ENCODE results near the gene SLC6A2. TPM values are rescaled to one million over a fixed set of nuclear protein-coding genes. Genes with fewer than 3 reads are reported as not detected.

SLC6A2 gene
- total and polyA plus RNA-seq, 9 of the 15 experiments (the other 6 are each of a cell fraction or from before 2014, with no cell fraction given): not detected

- Histone ChIP-seq H2AFZ (ENCODE audit: low read depth, low read length) (peak overlapping the region; percentile 79), H3K9me1 (ENCODE audit: control insufficient read depth, insufficient read depth, low read length) (no peaks in the 10 kb centered on the region), H4K20me1 (replicated peaks; ENCODE audit: control insufficient read depth, insufficient read depth, low read length) (no peaks in the 10 kb centered on the region), H3K79me2 (ENCODE audit: control insufficient read depth, insufficient read depth, low read length) (no peaks in the 10 kb centered on the region), H3K4me3 (no peak overlapping the region), H3K4me1 (replicated peaks in 1 of 2; ENCODE audit: control insufficient read depth in 2 of 2, insufficient read depth in 2 of 2, low read length in 2 of 2) (peaks cover 5 to 16% of the 10 kb centered on the region in 2 experiments; a peak in 3 of 5 replicates), H3K9ac (ENCODE audit: insufficient read depth in 1 of 2, low read depth in 2 of 2, low read length in 2 of 2) (no peak overlapping the region), H3K9me3 (replicated peaks; ENCODE audit: control insufficient read depth, insufficient read depth, low read depth, low read length) (no peaks in the 10 kb centered on the region), H3K27ac (ENCODE audit: extremely low read depth, low read depth, low read length) (peak overlapping the region; percentile 45; the same call in 1 of the 3 replicates), H3K36me3 (ENCODE audit: control insufficient read depth, insufficient read depth, low read length) (no peaks in the 10 kb centered on the region), H3K4me2 (ENCODE audit: insufficient read depth, low read length) (no peak overlapping the region), H3K27me3 (ENCODE audit: control insufficient read depth in 2 of 2, insufficient read depth in 2 of 2, low read length in 2 of 2) (0 out of 5 replicates have a peak, but pooled peaks cover 0 to 3% of the 10 kb centered on the region in 2 experiments)
- intact Hi-C loops (cut with micrococcal nuclease) (no loop called here), in situ Hi-C loops (cut with MboI) (no loop called here)
- no peak for ATAC-seq
- DNase-seq (ENCODE audit: extremely low read depth in 1 of 4, low spot score in 3 of 4): no peak
- ChIA-PET CTCF (ENCODE audit: low intra/inter-chr PET ratio) (no interaction called here), POLR2A (no interaction called here)
- 70% methylated on average over 3 of the region's 3 CpGs for WGBS (ENCODE audit: insufficient coverage, low coverage, missing lambda C conversion rate)
- no peak for TF ChIP-seq FOXK1 (CRISPR knock-in tag; IDR thresholded peaks at IDR 0.05; ENCODE audit: borderline replicate concordance)
- TF ChIP-seq ZNF395 (CRISPR knock-in tag; IDR thresholded peaks at IDR 0.05): peak; percentile 27; the same call in 1 of the 2 replicates
- BruUV-seq (replicated peaks): no TSS peak
- no peak for FAIRE-seq
Observed at GRCh38 chr16:55622272-55622671, 33.5 kb upstream of the SLC6A2 start.

GRCh38 chr16:55622930-55623561 is 32.7 kb upstream of the SLC6A2 start:
- Histone ChIP-seq H3K9me1 (ENCODE audit: control insufficient read depth, insufficient read depth, low read length) (no peaks in the 10 kb centered on the region), H4K20me1 (replicated peaks; ENCODE audit: control insufficient read depth, insufficient read depth, low read length) (no peaks in the 10 kb centered on the region), H3K9me3 (replicated peaks; ENCODE audit: control insufficient read depth, insufficient read depth, low read depth, low read length) (no peaks in the 10 kb centered on the region), H3K27ac (ENCODE audit: extremely low read depth, low read depth, low read length) (peak overlapping the region; percentile 45; the same call in 2 of the 3 replicates), H3K36me3 (ENCODE audit: control insufficient read depth, insufficient read depth, low read length) (no peaks in the 10 kb centered on the region), H3K27me3 (ENCODE audit: control insufficient read depth in 2 of 2, insufficient read depth in 2 of 2, low read length in 2 of 2) (0 out of 5 replicates have a peak, but pooled peaks cover 0 to 3% of the 10 kb centered on the region in 2 experiments), H3K4me3 (no peak overlapping the region), H3K79me2 (ENCODE audit: control insufficient read depth, insufficient read depth, low read length) (no peaks in the 10 kb centered on the region), H3K4me2 (ENCODE audit: insufficient read depth, low read length) (no peak overlapping the region), H2AFZ (ENCODE audit: low read depth, low read length) (peak overlapping the region; percentile 79), H3K9ac (ENCODE audit: insufficient read depth in 1 of 2, low read depth in 2 of 2, low read length in 2 of 2) (no peak overlapping the region), H3K4me1 (replicated peaks in 1 of 2; ENCODE audit: control insufficient read depth in 2 of 2, insufficient read depth in 2 of 2, low read length in 2 of 2) (peaks cover 5 to 16% of the 10 kb centered on the region in 2 experiments; a peak in 3 of 5 replicates)
- intact Hi-C loops (cut with micrococcal nuclease): no loop called here
- ATAC-seq (peak; percentile 94), FAIRE-seq (peak; percentile 15), DNase-seq (ENCODE audit: extremely low read depth in 1 of 4, low spot score in 3 of 4) (peak; percentile 60 to 70 (median 63))
- ChIA-PET POLR2A (no interaction called here), CTCF (ENCODE audit: low intra/inter-chr PET ratio) (no interaction called here)
- BruUV-seq (replicated peaks): no TSS peak
- 18% methylated on average over 8 of the region's 8 CpGs for WGBS (ENCODE audit: insufficient coverage, low coverage, missing lambda C conversion rate)
- in situ Hi-C loops (cut with MboI): no loop called here
- peak; percentile 67 for TF ChIP-seq MAX (CRISPR knock-in tag; IDR thresholded peaks at IDR 0.05)

All from K562 (cell line).